ENCODE results near the gene CGAS. TPM values are rescaled to one million over a fixed set of nuclear protein-coding genes. Genes with fewer than 3 reads are reported as not detected.

The CGAS gene
- total and polyA plus RNA-seq, 9 of the 15 experiments (the other 6 are each of a cell fraction or from before 2014, with no cell fraction given): 0.01 to 0.32 (median 0.06) TPM; not detected in 2

GRCh38 chr6:73388800-73389512 is 63.1 kb downstream of the CGAS start (continued):
- TF ChIP-seq ID3 (CRISPR knock-in tag; IDR thresholded peaks at IDR 0.05) (no peak), ID3 (tag; IDR thresholded peaks at IDR 0.05) (peak; percentile 43; the same call in 1 of the 2 replicates), CBFB (CRISPR knock-in tag; IDR thresholded peaks at IDR 0.05) (no peak), TFAP4 (CRISPR knock-in tag; IDR thresholded peaks at IDR 0.05; ENCODE audit: borderline replicate concordance) (peak; percentile 74; the same call in 1 of the 2 replicates), PATZ1 (CRISPR knock-in tag; IDR thresholded peaks at IDR 0.05; ENCODE audit: borderline replicate concordance) (no peak), TCF3 (CRISPR knock-in tag; IDR thresholded peaks at IDR 0.05) (0 out of 2 replicates have a peak, but pooled peaks have one; percentile 32), SNAPC5 (CRISPR knock-in tag; IDR thresholded peaks at IDR 0.05) (no peak), ZNF408 (CRISPR knock-in tag; IDR thresholded peaks at IDR 0.05; ENCODE audit: low read depth) (no peak), JUND (IDR thresholded peaks at IDR 0.05; ENCODE audit: borderline replicate concordance, low read depth, low read length) (peak; percentile 52; the same call in 1 of the 2 replicates), JUND (tag; IDR thresholded peaks at IDR 0.05; ENCODE audit: borderline replicate concordance, low read depth, low read length) (peak; percentile 48; the same call in 1 of the 3 replicates), BRD4 (IDR thresholded peaks at IDR 0.05) (no peak; the same call in 1 of the 2 replicates), SPI1 (IDR thresholded peaks at IDR 0.05; ENCODE audit: borderline replicate concordance, low read depth, low read length) (peak; percentile 67; the same call in 1 of the 2 replicates), TCF15 (CRISPR knock-in tag; IDR thresholded peaks at IDR 0.05) (no peak), PHB (CRISPR knock-in tag; IDR thresholded peaks at IDR 0.05) (no peak), SRSF9 (IDR thresholded peaks at IDR 0.05; ENCODE audit: borderline replicate concordance, low read depth, low read length) (no peak), SRF (CRISPR knock-in tag; IDR thresholded peaks at IDR 0.05) (0 out of 4 replicates have a peak, but pooled peaks of 1 of the 2 experiments have one; percentile 15), RUNX1 (IDR thresholded peaks at IDR 0.05; ENCODE audit: low read depth) (no peak), HDAC3 (IDR thresholded peaks at IDR 0.05; ENCODE audit: borderline replicate concordance, partially characterized antibody) (peak; percentile 13), THAP7 (CRISPR knock-in tag; IDR thresholded peaks at IDR 0.05) (no peak), ZEB2 (IDR thresholded peaks at IDR 0.05) (peak; percentile 74), CBX5 (IDR thresholded peaks at IDR 0.05; ENCODE audit: borderline replicate concordance, low read depth) (no peak), MXI1 (IDR thresholded peaks at IDR 0.05; ENCODE audit: low read depth, low read length) (no peak), STAT5B (CRISPR knock-in tag; IDR thresholded peaks at IDR 0.05) (no peak), CBX2 (IDR thresholded peaks at IDR 0.05; ENCODE audit: insufficient read depth, low read length, poor library complexity, severe bottlenecking) (no peak)

Measured in K562 (cell line).